GM13976 (cell line): Measurements from ENCODE around the gene PRDX4.

ENCODE experiments used
- DNase-seq: peaks from one replicate; pipeline ENCODE4 v3.0.0; 2012; ENCODE audit warnings: low spot score
- CTCF ChIP-seq: IDR thresholded peaks from 2 replicates; pipeline ENCODE4 v1.5.1; 2012; ENCODE audit warnings: borderline replicate concordance, mild to moderate bottlenecking; ENCODE audit not compliant: insufficient read depth; ENCODE audit errors: extremely low read depth, missing control alignments, control extremely low read depth
- in situ Hi-C: fragments of 300-500 bp; cut with MboI; formaldehyde crosslinking; loops from one replicate; pipeline ENCODE4 v1.12.0; 2022; ENCODE audit warnings: low sequenced_read_pairs, mixed read lengths, inconsistent platforms; ENCODE audit not compliant: unreplicated experiment

PRDX4 gene

GRCh38 chrX:23731951-23732350 is 64.7 kb downstream of the PRDX4 start:
- DNase-seq, result no peak
- TF ChIP-seq CTCF, result no peak
- in situ Hi-C loops, result no loop called here

GRCh38 chrX:23732704-23733103 is 65.4 kb downstream of the PRDX4 start:
- no peak for TF ChIP-seq CTCF
- in situ Hi-C loops, result no loop called here
- DNase-seq, result peak; percentile 52
